Measurements from ENCODE around the gene ADIPOQ. TPM values are rescaled to one million over a fixed set of nuclear protein-coding genes. Genes with fewer than 3 reads are reported as not detected.
"Not testable (repeated sequence)": the region's sequence is repeated elsewhere in the genome, so short reads cannot be mapped to it uniquely, and the experiment has no call there.

Gene ADIPOQ
- total and polyA plus RNA-seq, 8 donors: under 0.01 to 11.1 (median 1.4) TPM; not detected in 1

GRCh38 chr3:186896875-186897274, 54.4 kb downstream of the ADIPOQ start:
- Histone ChIP-seq H3K9me3 (no peaks in the 10 kb centered on the region), H3K27me3 (no peaks in the 10 kb centered on the region), H3K4me1 (no peaks in the 10 kb centered on the region), H3K36me3 (no peaks in the 10 kb centered on the region), H3K4me3 (no peak overlapping the region), H3K27ac (no peak overlapping the region)
- intact Hi-C loops (cut with DNase I; ENCODE audit: low total_unique reads): no loop called here
- 66 to 73% (median 68%) methylated on average over 4 of the region's 4 CpGs for WGBS, 5 donors
- DNase-seq: no peak
- TF ChIP-seq EP300 (IDR thresholded peaks at IDR 0.05) (no peak), POLR2AphosphoS5 (IDR thresholded peaks at IDR 0.05) (no peak), CTCF (IDR thresholded peaks at IDR 0.05) (no peak), POLR2A (IDR thresholded peaks at IDR 0.05) (no peak)

DNA sequence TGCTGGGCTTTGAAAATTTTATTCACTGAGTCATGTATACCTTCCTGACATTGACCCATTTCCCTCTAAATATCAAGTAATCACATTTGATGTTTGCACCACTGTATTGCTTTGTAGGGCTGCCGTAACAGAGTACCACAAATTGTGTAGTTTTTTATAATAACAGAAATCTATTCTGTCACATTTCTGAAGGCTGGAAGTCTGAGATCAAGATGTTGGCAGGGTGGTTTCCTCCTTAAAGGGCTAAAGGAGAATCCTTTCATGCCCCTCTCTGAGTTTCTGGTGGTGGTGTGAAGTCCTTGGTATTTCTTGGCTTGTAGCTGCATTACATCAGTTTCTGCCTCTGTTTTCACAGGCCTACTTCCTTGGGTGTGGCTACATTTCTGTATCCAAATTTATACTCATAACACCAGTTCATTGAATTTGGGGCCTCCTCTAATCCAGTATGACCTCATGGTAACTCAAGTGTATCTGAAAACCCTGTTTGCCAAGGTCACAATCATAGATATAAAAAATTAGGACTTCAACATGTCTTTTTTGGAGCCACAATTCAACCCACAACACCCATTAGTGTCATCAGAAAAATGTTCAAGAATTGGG, 58.7 kb downstream of the ADIPOQ start:
- no peaks in the 10 kb centered on the region for H3K36me3 ChIP-seq
- no peak for TF ChIP-seq EP300 (IDR thresholded peaks at IDR 0.05)
- no peak for TF ChIP-seq CTCF (IDR thresholded peaks at IDR 0.05)
- TF ChIP-seq POLR2A (IDR thresholded peaks at IDR 0.05): no peak
- TF ChIP-seq POLR2AphosphoS5 (IDR thresholded peaks at IDR 0.05): no peak
- no peaks in the 10 kb centered on the region for H3K27me3 ChIP-seq
- 74 to 94% (median 88%) methylated on average over 1 of the region's 1 CpG for WGBS, 5 donors
- peak in 1 of 2 donors; percentile 29 for DNase-seq
- H3K4me3 ChIP-seq: no peak overlapping the region
- no peaks in the 10 kb centered on the region for H3K9me3 ChIP-seq
- H3K4me1 ChIP-seq: no peaks in the 10 kb centered on the region
- no peak overlapping the region for H3K27ac ChIP-seq
- intact Hi-C loops (cut with DNase I; ENCODE audit: low total_unique reads): no loop called here

GRCh38 chr3:186902154-186902553, 59.6 kb downstream of the ADIPOQ start:
- no peak for TF ChIP-seq EP300 (IDR thresholded peaks at IDR 0.05)
- TF ChIP-seq POLR2A (IDR thresholded peaks at IDR 0.05): no peak
- no peak for TF ChIP-seq CTCF (IDR thresholded peaks at IDR 0.05)
- no peak for TF ChIP-seq POLR2AphosphoS5 (IDR thresholded peaks at IDR 0.05)
- WGBS, 5 donors: 68 to 95% (median 82%) methylated on average over 3 of the region's 3 CpGs
- DNase-seq: no peak
- no peaks in the 10 kb centered on the region for H3K4me1 ChIP-seq
- H3K36me3 ChIP-seq: no peaks in the 10 kb centered on the region
- no peak overlapping the region for H3K4me3 ChIP-seq
- intact Hi-C loops (cut with DNase I; ENCODE audit: low total_unique reads): no loop called here
- H3K27me3 ChIP-seq: no peaks in the 10 kb centered on the region
- H3K27ac ChIP-seq: no peak overlapping the region
- no peaks in the 10 kb centered on the region for H3K9me3 ChIP-seq

- intact Hi-C loops (cut with DNase I; ENCODE audit: low total_unique reads): no loop called here
- DNase-seq: no peak
- Histone ChIP-seq H3K4me1 (no peaks in the 10 kb centered on the region), H3K4me3 (no peak overlapping the region), H3K27me3 (no peaks in the 10 kb centered on the region), H3K27ac (no peak overlapping the region), H3K9me3 (no peaks in the 10 kb centered on the region), H3K36me3 (no peaks in the 10 kb centered on the region)
- WGBS, 5 donors: 83 to 92% (median 86%) methylated on average over 2 of the region's 2 CpGs
- TF ChIP-seq POLR2AphosphoS5 (IDR thresholded peaks at IDR 0.05) (no peak), CTCF (IDR thresholded peaks at IDR 0.05) (no peak), POLR2A (IDR thresholded peaks at IDR 0.05) (no peak), EP300 (IDR thresholded peaks at IDR 0.05) (no peak)
Observed at GRCh38 chr3:186902713-186903112, 60.2 kb downstream of the ADIPOQ start.

- WGBS, 5 donors: 71 to 98% (median 90%) methylated on average over 2 of the region's 2 CpGs
- intact Hi-C loops (cut with DNase I; ENCODE audit: low total_unique reads): not testable (repeated sequence)
Observed at GRCh38 chr3:186903676-186904075, 61.2 kb downstream of the ADIPOQ start.

GRCh38 chr3:186907075-186907474, 64.6 kb downstream of the ADIPOQ start:
- H3K36me3 ChIP-seq; DNase-seq; H3K4me1 ChIP-seq; H3K27me3 ChIP-seq; H3K27ac ChIP-seq; intact Hi-C loops (cut with DNase I; ENCODE audit: low total_unique reads); H3K9me3 ChIP-seq; H3K4me3 ChIP-seq: not testable (repeated sequence)
- whole genome bisulfite sequencing, 5 donors: 73 to 86% (median 81%) methylated on average over 3 of the region's 3 CpGs

More at GRCh38 chr3:186903676-186904075, 61.2 kb downstream of the ADIPOQ start:
- not testable (repeated sequence) for H3K27me3 ChIP-seq, H3K27ac ChIP-seq, H3K36me3 ChIP-seq, H3K9me3 ChIP-seq, DNase-seq, H3K4me3 ChIP-seq, H3K4me1 ChIP-seq

Measured in stomach (tissue), 9 donors.